ENCODE results near the gene MMP20.

MMP20 gene

GRCh38 chr11:102527041-102527440 is 98.1 kb downstream of the MMP20 start:
- no peaks in the 10 kb centered on the region for H3K9me3 Mint-ChIP-seq
- no peak for TF ChIP-seq CTCF (IDR thresholded peaks at IDR 0.05; ENCODE audit: unreplicated experiment in 3 of 3)
- H3K36me3 Mint-ChIP-seq (ENCODE audit: low read depth) = no peaks in the 10 kb centered on the region
- no peak overlapping the region for H3K4me3 Mint-ChIP-seq
- no peaks in the 10 kb centered on the region for H3K27me3 Mint-ChIP-seq (ENCODE audit: low read depth)
- H3K27ac Mint-ChIP-seq = no peak overlapping the region
- no peaks in the 10 kb centered on the region for H3K4me1 Mint-ChIP-seq

Measured in nephron (organoid).